ENCODE results near the gene MARCHF10. TPM values are rescaled to one million over a fixed set of nuclear protein-coding genes. Genes with fewer than 3 reads are reported as not detected.

The MARCHF10 gene
- total RNA-seq, 1 donor from 2014 or later: not detected

GRCh38 chr17:62732125-62732524 is 76.0 kb downstream of the MARCHF10 start:
- DNase-seq (no peak), ATAC-seq (no peak)
- intact Hi-C loops (cut with micrococcal nuclease): no loop called here

- DNase-seq (no peak), ATAC-seq (no peak)
- intact Hi-C loops (cut with micrococcal nuclease): no loop called here
Observed at GRCh38 chr17:62727916-62728672, 80.0 kb downstream of the MARCHF10 start.

- intact Hi-C loops (cut with micrococcal nuclease): no loop called here
- DNase-seq (no peak), ATAC-seq (no peak)
Observed at GRCh38 chr17:62725791-62726249, 82.3 kb downstream of the MARCHF10 start.

GRCh38 chr17:62724398-62725146 is 83.5 kb downstream of the MARCHF10 start:
- intact Hi-C loops (cut with micrococcal nuclease): no loop called here
- DNase-seq: no peak
- no peak for ATAC-seq

GRCh38 chr17:62723842-62724241 is 84.3 kb downstream of the MARCHF10 start:
- no peak for DNase-seq
- intact Hi-C loops (cut with micrococcal nuclease): no loop called here
- ATAC-seq: no peak

- DNase-seq: no peak
- intact Hi-C loops (cut with micrococcal nuclease): no loop called here
- no peak for ATAC-seq
Observed at GRCh38 chr17:62722625-62723024, 85.5 kb downstream of the MARCHF10 start.

- DNase-seq: no peak
- intact Hi-C loops (cut with micrococcal nuclease): no loop called here
- no peak for ATAC-seq
Observed at GRCh38 chr17:62720126-62720850, 87.8 kb downstream of the MARCHF10 start.

- ATAC-seq (no peak), DNase-seq (no peak)
- intact Hi-C loops (cut with micrococcal nuclease): no loop called here
Observed at GRCh38 chr17:62719586-62719985, 88.5 kb downstream of the MARCHF10 start.

GRCh38 chr17:62718429-62718828 is 89.7 kb downstream of the MARCHF10 start:
- intact Hi-C loops (cut with micrococcal nuclease): no loop called here
- ATAC-seq: no peak
- DNase-seq: no peak

- ATAC-seq (no peak), DNase-seq (no peak)
- intact Hi-C loops (cut with micrococcal nuclease): no loop called here
Observed at GRCh38 chr17:62717889-62718288, 90.2 kb downstream of the MARCHF10 start.

GRCh38 chr17:62717589-62717855 is 90.6 kb downstream of the MARCHF10 start:
- no peak for ATAC-seq
- intact Hi-C loops (cut with micrococcal nuclease): no loop called here

GRCh38 chr17:62716834-62717588 is 91.1 kb downstream of the MARCHF10 start:
- intact Hi-C loops (cut with micrococcal nuclease): no loop called here
- DNase-seq (no peak), ATAC-seq (no peak)

More at GRCh38 chr17:62717589-62717855, 90.6 kb downstream of the MARCHF10 start:
- DNase-seq: no peak

- DNase-seq: no peak
- intact Hi-C loops (cut with micrococcal nuclease): no loop called here
- no peak for ATAC-seq
Observed at GRCh38 chr17:62715882-62716390, 92.2 kb downstream of the MARCHF10 start.

- DNase-seq: no peak
- intact Hi-C loops (cut with micrococcal nuclease): no loop called here
- no peak for ATAC-seq
Observed at GRCh38 chr17:62714016-62714777, 93.9 kb downstream of the MARCHF10 start.

GRCh38 chr17:62713086-62713881 is 94.8 kb downstream of the MARCHF10 start:
- intact Hi-C loops (cut with micrococcal nuclease): no loop called here
- DNase-seq (no peak), ATAC-seq (no peak)

GRCh38 chr17:62712171-62712581 is 95.9 kb downstream of the MARCHF10 start:
- ATAC-seq (no peak), DNase-seq (no peak)
- intact Hi-C loops (cut with micrococcal nuclease): no loop called here

- ATAC-seq (no peak), DNase-seq (no peak)
- intact Hi-C loops (cut with micrococcal nuclease): no loop called here
Observed at GRCh38 chr17:62708587-62708986, 99.5 kb downstream of the MARCHF10 start.

- DNase-seq (no peak), ATAC-seq (no peak)
- intact Hi-C loops (cut with micrococcal nuclease): no loop called here
Observed at GRCh38 chr17:62707425-62707739, 100.7 kb downstream of the MARCHF10 start.
